Measurements from ENCODE around the gene STT3A. TPM values are rescaled to one million over a fixed set of nuclear protein-coding genes. Genes with fewer than 3 reads are reported as not detected.

Gene STT3A
- total and polyA plus RNA-seq, 2 donors, result 37.7 to 47.1 TPM

DNA sequence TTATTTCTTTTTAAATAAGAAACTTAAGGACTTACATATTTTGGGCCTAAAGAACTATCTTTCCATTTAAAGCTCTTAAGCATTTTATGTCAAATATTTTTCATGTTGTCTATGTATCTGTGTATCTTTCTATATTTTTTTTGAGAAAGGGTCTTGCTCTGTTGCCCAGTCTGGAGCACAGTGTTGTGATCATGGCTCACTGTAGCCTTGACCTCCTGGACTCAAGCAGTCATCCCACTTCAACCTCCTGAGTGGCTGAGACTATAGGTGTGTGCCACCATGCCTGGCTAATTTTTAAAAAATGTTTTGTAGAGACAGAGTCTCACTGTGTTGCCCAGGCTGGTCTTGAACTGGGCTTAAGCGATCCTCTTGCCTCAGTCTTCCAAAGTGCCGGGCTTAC is 8.0 kb downstream of the STT3A start:
- H3K4me3 ChIP-seq (ENCODE audit: low read length in 2 of 2), result no peak overlapping the region
- DNase-seq (ENCODE audit: low read depth in 6 of 9, low spot score in 9 of 9), result no peak
- H3K27me3 ChIP-seq (ENCODE audit: control insufficient read depth in 2 of 2, insufficient read depth in 1 of 2, low read length in 1 of 2), result no peaks in the 10 kb centered on the region
- no peaks in the 10 kb centered on the region for H3K9me3 ChIP-seq (ENCODE audit: control insufficient read depth in 2 of 2, insufficient read depth in 1 of 2, low read length in 1 of 2)
- 98% methylated on average over 2 of the region's 2 CpGs for WGBS
- no peaks in the 10 kb centered on the region for H3K4me1 ChIP-seq (ENCODE audit: control insufficient read depth in 2 of 2, insufficient read depth in 2 of 2, low read length in 2 of 2)
- no peak overlapping the region for H3K27ac ChIP-seq (ENCODE audit: low read depth in 1 of 2, low read length in 1 of 2)
- peaks cover 33 to 68% of the 10 kb centered on the region in 2 donors for H3K36me3 ChIP-seq (ENCODE audit: control insufficient read depth in 2 of 2, insufficient read depth in 2 of 2, low read length in 1 of 2)

DNA sequence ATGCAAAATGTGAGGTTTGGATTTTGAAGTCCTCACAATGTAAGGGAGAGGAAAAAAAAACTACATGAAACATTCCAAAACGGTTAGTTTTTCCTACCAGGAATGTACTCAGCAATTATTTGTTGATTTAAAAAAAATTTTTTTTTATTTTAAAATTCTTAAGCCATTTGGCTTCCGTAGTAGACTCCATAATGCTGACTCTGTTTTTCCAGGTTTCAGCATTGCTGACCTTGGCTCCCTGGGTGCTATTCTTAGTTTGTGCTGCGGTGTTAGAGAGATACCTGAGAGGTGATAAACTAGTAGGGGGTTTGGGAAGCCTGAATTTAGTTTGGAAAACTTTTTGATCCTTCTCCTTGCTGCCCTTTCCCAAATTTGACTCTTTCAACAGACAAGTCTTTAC is 10.6 kb downstream of the STT3A start:
- 97% methylated on average over 3 of the region's 3 CpGs for WGBS
- no peaks in the 10 kb centered on the region for H3K9me3 ChIP-seq (ENCODE audit: control insufficient read depth in 2 of 2, insufficient read depth in 1 of 2, low read length in 1 of 2)
- H3K27ac ChIP-seq (ENCODE audit: low read depth in 1 of 2, low read length in 1 of 2), result no peak overlapping the region
- H3K4me3 ChIP-seq (ENCODE audit: low read length in 2 of 2), result no peak overlapping the region
- peaks cover 52 to 84% of the 10 kb centered on the region in 2 donors for H3K36me3 ChIP-seq (ENCODE audit: control insufficient read depth in 2 of 2, insufficient read depth in 2 of 2, low read length in 1 of 2)
- H3K27me3 ChIP-seq (ENCODE audit: control insufficient read depth in 2 of 2, insufficient read depth in 1 of 2, low read length in 1 of 2), result no peaks in the 10 kb centered on the region
- DNase-seq (ENCODE audit: low read depth in 6 of 9, low spot score in 9 of 9), result no peak
- H3K4me1 ChIP-seq (ENCODE audit: control insufficient read depth in 2 of 2, insufficient read depth in 2 of 2, low read length in 2 of 2), result no peaks in the 10 kb centered on the region

GRCh38 chr11:125605417-125605816 is 12.8 kb downstream of the STT3A start:
- DNase-seq (ENCODE audit: low read depth in 6 of 9, low spot score in 9 of 9), result no peak
- H3K27me3 ChIP-seq (ENCODE audit: control insufficient read depth in 2 of 2, insufficient read depth in 1 of 2, low read length in 1 of 2), result no peaks in the 10 kb centered on the region
- H3K36me3 ChIP-seq (ENCODE audit: control insufficient read depth in 2 of 2, insufficient read depth in 2 of 2, low read length in 1 of 2), result peaks cover 58 to 91% of the 10 kb centered on the region in 2 donors
- H3K4me3 ChIP-seq (ENCODE audit: low read length in 2 of 2), result no peak overlapping the region
- H3K27ac ChIP-seq (ENCODE audit: low read depth in 1 of 2, low read length in 1 of 2), result no peak overlapping the region
- H3K4me1 ChIP-seq (ENCODE audit: control insufficient read depth in 2 of 2, insufficient read depth in 2 of 2, low read length in 2 of 2), result no peaks in the 10 kb centered on the region
- H3K9me3 ChIP-seq (ENCODE audit: control insufficient read depth in 2 of 2, insufficient read depth in 1 of 2, low read length in 1 of 2), result no peaks in the 10 kb centered on the region

DNA sequence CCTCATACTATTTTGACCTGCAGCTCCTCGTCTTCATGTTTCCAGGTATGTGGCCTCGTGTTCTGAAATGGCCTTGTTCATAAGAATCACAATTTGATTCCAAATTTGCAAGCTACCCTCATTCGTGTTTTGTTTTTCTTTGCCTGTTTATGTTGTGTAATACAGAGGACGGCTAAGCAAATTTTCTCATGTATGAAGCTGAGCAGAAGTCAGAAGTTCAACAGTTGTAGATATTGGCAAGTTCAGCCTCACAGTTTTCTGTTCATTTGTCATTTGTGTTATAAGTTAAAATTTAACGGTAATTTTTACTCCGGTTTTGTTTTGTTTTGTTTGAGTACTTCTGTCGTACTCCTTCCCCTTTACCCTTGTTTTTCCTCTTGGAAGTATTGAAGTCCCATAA is 16.9 kb downstream of the STT3A start:
- Histone ChIP-seq H3K4me3 (ENCODE audit: low read length in 2 of 2) (no peak overlapping the region), H3K27ac (ENCODE audit: low read depth in 1 of 2, low read length in 1 of 2) (no peak overlapping the region), H3K9me3 (ENCODE audit: control insufficient read depth in 2 of 2, insufficient read depth in 1 of 2, low read length in 1 of 2) (no peaks in the 10 kb centered on the region), H3K36me3 (ENCODE audit: control insufficient read depth in 2 of 2, insufficient read depth in 2 of 2, low read length in 1 of 2) (peaks cover 55 to 85% of the 10 kb centered on the region in 2 donors), H3K4me1 (ENCODE audit: control insufficient read depth in 2 of 2, insufficient read depth in 2 of 2, low read length in 2 of 2) (no peaks in the 10 kb centered on the region), H3K27me3 (ENCODE audit: control insufficient read depth in 2 of 2, insufficient read depth in 1 of 2, low read length in 1 of 2) (no peaks in the 10 kb centered on the region)
- DNase-seq (ENCODE audit: low read depth in 6 of 9, low spot score in 9 of 9), result no peak
- WGBS, result 99% methylated on average over 7 of the region's 7 CpGs

- Histone ChIP-seq H3K27me3 (ENCODE audit: control insufficient read depth in 2 of 2, insufficient read depth in 1 of 2, low read length in 1 of 2) (no peaks in the 10 kb centered on the region), H3K4me3 (ENCODE audit: low read length in 2 of 2) (no peak overlapping the region), H3K36me3 (ENCODE audit: control insufficient read depth in 2 of 2, insufficient read depth in 2 of 2, low read length in 1 of 2) (peaks cover 45 to 67% of the 10 kb centered on the region in 2 donors), H3K4me1 (ENCODE audit: control insufficient read depth in 2 of 2, insufficient read depth in 2 of 2, low read length in 2 of 2) (no peaks in the 10 kb centered on the region), H3K27ac (ENCODE audit: low read depth in 1 of 2, low read length in 1 of 2) (no peak overlapping the region), H3K9me3 (ENCODE audit: control insufficient read depth in 2 of 2, insufficient read depth in 1 of 2, low read length in 1 of 2) (no peaks in the 10 kb centered on the region)
- no peak for DNase-seq (ENCODE audit: low read depth in 6 of 9, low spot score in 9 of 9)
- 98% methylated on average over 4 of the region's 4 CpGs for WGBS
Measured at GRCh38 chr11:125618383-125618782, 25.7 kb downstream of the STT3A start.

- DNase-seq (ENCODE audit: low read depth in 6 of 9, low spot score in 9 of 9), result no peak
- H3K27ac ChIP-seq (ENCODE audit: low read depth in 1 of 2, low read length in 1 of 2), result no peak overlapping the region
- H3K4me1 ChIP-seq (ENCODE audit: control insufficient read depth in 2 of 2, insufficient read depth in 2 of 2, low read length in 2 of 2), result peaks cover 9 to 16% of the 10 kb centered on the region in 2 donors
- 96% methylated on average over 2 of the region's 2 CpGs for WGBS
- H3K4me3 ChIP-seq (ENCODE audit: low read length in 2 of 2), result no peak overlapping the region
- H3K27me3 ChIP-seq (ENCODE audit: control insufficient read depth in 2 of 2, insufficient read depth in 1 of 2, low read length in 1 of 2), result no peaks in the 10 kb centered on the region
- peaks cover 29 to 41% of the 10 kb centered on the region in 2 donors for H3K36me3 ChIP-seq (ENCODE audit: control insufficient read depth in 2 of 2, insufficient read depth in 2 of 2, low read length in 1 of 2)
- no peaks in the 10 kb centered on the region for H3K9me3 ChIP-seq (ENCODE audit: control insufficient read depth in 2 of 2, insufficient read depth in 1 of 2, low read length in 1 of 2)
Measured at GRCh38 chr11:125621995-125622394, 29.3 kb downstream of the STT3A start.

DNA sequence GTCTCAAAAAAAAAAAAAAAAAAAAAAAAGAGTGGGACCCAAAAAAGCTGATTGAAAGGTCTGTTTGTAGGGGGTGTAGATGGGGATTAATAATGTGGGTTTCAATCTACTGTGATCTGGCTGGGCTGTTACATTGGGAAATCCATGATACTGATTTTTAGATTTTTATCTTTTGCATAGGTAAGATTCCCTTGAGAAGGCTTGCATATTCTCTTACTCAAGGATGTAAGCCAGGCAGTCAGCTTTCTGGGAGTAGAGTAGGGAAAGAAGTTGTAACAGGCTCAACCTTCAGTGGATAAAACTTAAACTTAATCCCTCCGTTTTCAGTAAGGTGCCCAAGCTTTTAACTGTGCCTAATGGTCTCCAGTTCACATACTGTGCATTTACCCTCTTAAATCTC is 30.4 kb downstream of the STT3A start:
- H3K27ac ChIP-seq (ENCODE audit: low read depth in 1 of 2, low read length in 1 of 2), result no peak overlapping the region
- no peak overlapping the region for H3K4me3 ChIP-seq (ENCODE audit: low read length in 2 of 2)
- H3K9me3 ChIP-seq (ENCODE audit: control insufficient read depth in 2 of 2, insufficient read depth in 1 of 2, low read length in 1 of 2), result no peaks in the 10 kb centered on the region
- WGBS, result 100% methylated on average over 1 of the region's 1 CpG
- DNase-seq (ENCODE audit: low read depth in 6 of 9, low spot score in 9 of 9), result no peak
- peaks cover 29 to 35% of the 10 kb centered on the region in 2 donors for H3K36me3 ChIP-seq (ENCODE audit: control insufficient read depth in 2 of 2, insufficient read depth in 2 of 2, low read length in 1 of 2)
- H3K27me3 ChIP-seq (ENCODE audit: control insufficient read depth in 2 of 2, insufficient read depth in 1 of 2, low read length in 1 of 2), result no peaks in the 10 kb centered on the region
- H3K4me1 ChIP-seq (ENCODE audit: control insufficient read depth in 2 of 2, insufficient read depth in 2 of 2, low read length in 2 of 2), result peaks cover 9 to 16% of the 10 kb centered on the region in 2 donors

GRCh38 chr11:125624756-125625213 is 32.1 kb downstream of the STT3A start, which contains the start of gene CHEK1:
Gene CHEK1 (plus strand): TSS chr11:125625163. CDS start chr11:125626769, 1,606 bp downstream.
- H3K27me3 ChIP-seq (ENCODE audit: control insufficient read depth in 2 of 2, insufficient read depth in 1 of 2, low read length in 1 of 2), result no peaks in the 10 kb centered on the region
- peaks cover 9 to 16% of the 10 kb centered on the region in 2 donors for H3K4me1 ChIP-seq (ENCODE audit: control insufficient read depth in 2 of 2, insufficient read depth in 2 of 2, low read length in 2 of 2)
- DNase-seq (ENCODE audit: low read depth in 6 of 9, low spot score in 9 of 9), result no peak
- H3K9me3 ChIP-seq (ENCODE audit: control insufficient read depth in 2 of 2, insufficient read depth in 1 of 2, low read length in 1 of 2), result no peaks in the 10 kb centered on the region
- WGBS, result 75% methylated on average over 9 of the region's 9 CpGs
- peaks cover 16 to 21% of the 10 kb centered on the region in 2 donors for H3K36me3 ChIP-seq (ENCODE audit: control insufficient read depth in 2 of 2, insufficient read depth in 2 of 2, low read length in 1 of 2)
- H3K4me3 ChIP-seq (ENCODE audit: low read length in 2 of 2), result peak within 1 kb of the TSS; percentile 56 to 59
- H3K27ac ChIP-seq (ENCODE audit: low read depth in 1 of 2, low read length in 1 of 2), result peak within 1 kb of the TSS; percentile 96 to 97

DNA sequence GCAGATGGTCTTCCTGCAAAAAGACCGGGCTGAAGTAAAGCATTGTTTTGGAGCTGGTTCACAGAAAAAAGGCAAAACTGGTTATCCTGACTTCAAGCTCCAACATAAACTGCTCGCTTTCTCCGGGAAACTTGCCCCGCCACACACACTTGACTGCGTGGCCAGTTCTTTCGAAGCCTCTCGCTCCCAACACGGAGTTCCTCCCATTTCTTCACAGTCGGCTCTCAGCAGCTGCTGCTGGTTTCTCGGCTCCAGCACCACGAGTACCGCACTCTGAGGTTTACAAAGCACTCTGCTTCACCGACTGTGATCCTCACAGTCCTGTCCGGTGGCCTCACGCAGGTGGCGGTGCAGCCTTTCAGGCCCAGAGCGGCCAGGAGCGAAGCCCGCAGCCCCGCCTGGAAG is 32.6 kb downstream of the STT3A start:
- peaks cover 9 to 16% of the 10 kb centered on the region in 2 donors for H3K4me1 ChIP-seq (ENCODE audit: control insufficient read depth in 2 of 2, insufficient read depth in 2 of 2, low read length in 2 of 2)
- peaks cover 12 to 21% of the 10 kb centered on the region in 2 donors for H3K36me3 ChIP-seq (ENCODE audit: control insufficient read depth in 2 of 2, insufficient read depth in 2 of 2, low read length in 1 of 2)
- peak overlapping the region; percentile 96 to 97 for H3K27ac ChIP-seq (ENCODE audit: low read depth in 1 of 2, low read length in 1 of 2)
- 2% methylated on average over 20 of the region's 20 CpGs for WGBS
- DNase-seq (ENCODE audit: low read depth in 6 of 9, low spot score in 9 of 9), result peak in 1 of 9 donors; percentile 52
- no peaks in the 10 kb centered on the region for H3K9me3 ChIP-seq (ENCODE audit: control insufficient read depth in 2 of 2, insufficient read depth in 1 of 2, low read length in 1 of 2)
- H3K4me3 ChIP-seq (ENCODE audit: low read length in 2 of 2), result peak overlapping the region; percentile 56 to 59
- H3K27me3 ChIP-seq (ENCODE audit: control insufficient read depth in 2 of 2, insufficient read depth in 1 of 2, low read length in 1 of 2), result no peaks in the 10 kb centered on the region

All from thymus (tissue), 11 donors.